AG04449 (cell line): Measurements from ENCODE around the gene CHST7.

Experiments used
- CTCF ChIA-PET: fragments of 350-600 bp; formaldehyde crosslinking; extraction: SDS; loops from one replicate; lab custom pipeline; 2021; ENCODE audit warnings: antibody characterized with exemption; lab: Yijun Ruan, JAX
- POLR2A ChIA-PET: fragments of 400-600, 350-600 bp; formaldehyde crosslinking; extraction: SDS; loops from one replicate; lab custom pipeline; 2020; ENCODE audit warnings: antibody characterized with exemption, inconsistent platforms; lab: Yijun Ruan, JAX
- DNase-seq: peaks from one replicate; pipeline ENCODE4 v3.0.0-alpha.2; 2010; ENCODE audit warnings: low read depth, low spot score
- H3K4me3 ChIP-seq: 2 replicates; pipeline ENCODE4 v1.5.1; 2011; ENCODE audit warnings: low read depth, mild to moderate bottlenecking, control low read depth, low read length
- TF ChIP-seq, protein P1 (sequence below): IDR thresholded peaks from one replicate; pipeline ENCODE4 v1.5.1; 2011; ENCODE audit warnings: mild to moderate bottlenecking, moderate library complexity, low read length, control low read depth, inconsistent platforms; ENCODE audit not compliant: insufficient read depth; ENCODE audit errors: missing control alignments

Gene CHST7

DNA sequence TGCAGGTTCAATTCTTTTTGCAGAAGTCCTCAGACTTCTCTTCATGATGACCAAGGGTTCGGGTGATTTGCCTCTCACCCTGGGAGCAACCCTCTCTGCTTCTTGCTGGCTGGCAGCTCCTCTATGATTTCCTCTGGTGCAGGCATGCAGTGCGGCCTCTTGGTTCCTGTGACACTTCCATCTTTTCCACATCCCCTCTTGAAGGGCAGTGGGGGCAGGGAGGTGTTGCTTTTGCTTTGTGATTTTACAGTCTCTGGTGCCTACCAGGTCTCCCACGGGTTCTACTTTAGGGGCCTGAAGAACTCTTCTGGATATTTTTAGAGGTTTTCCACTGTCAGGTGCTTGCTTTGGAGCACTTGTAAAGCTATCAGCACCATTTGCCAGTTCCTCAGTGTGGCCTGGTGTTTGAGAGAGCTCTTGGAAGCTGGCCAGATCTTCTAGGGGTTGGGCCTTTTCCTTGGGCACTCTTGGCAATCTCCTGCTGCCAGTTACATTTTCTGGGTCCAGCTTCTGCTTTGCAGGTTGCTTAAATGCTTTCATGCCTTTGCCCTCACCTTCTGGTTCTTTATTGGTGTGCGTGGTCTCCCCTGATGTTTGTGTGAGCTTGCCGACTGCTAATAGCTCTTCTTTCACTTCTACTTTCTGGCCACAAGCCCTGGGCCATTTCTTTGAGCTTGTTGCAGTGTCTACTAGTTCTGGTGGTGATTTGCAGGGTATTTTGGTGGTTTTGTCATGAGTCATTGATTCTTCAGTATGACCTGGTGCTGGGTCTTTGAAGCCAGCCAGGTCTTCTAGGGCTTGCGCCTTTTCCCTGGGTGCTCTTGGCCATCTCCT is 11.5 kb upstream of the CHST7 start:
- no peak overlapping the region for H3K4me3 ChIP-seq
- ChIA-PET CTCF (interaction anchor here (1.1 to 2.2 kb wide), 3 partner anchors 10 to 235 kb away, joined by 3 to 9 read pairs (median 6); no protein-coding TSS in a partner anchor), POLR2A (no interaction called here)
- TF ChIP-seq, protein P1, sequence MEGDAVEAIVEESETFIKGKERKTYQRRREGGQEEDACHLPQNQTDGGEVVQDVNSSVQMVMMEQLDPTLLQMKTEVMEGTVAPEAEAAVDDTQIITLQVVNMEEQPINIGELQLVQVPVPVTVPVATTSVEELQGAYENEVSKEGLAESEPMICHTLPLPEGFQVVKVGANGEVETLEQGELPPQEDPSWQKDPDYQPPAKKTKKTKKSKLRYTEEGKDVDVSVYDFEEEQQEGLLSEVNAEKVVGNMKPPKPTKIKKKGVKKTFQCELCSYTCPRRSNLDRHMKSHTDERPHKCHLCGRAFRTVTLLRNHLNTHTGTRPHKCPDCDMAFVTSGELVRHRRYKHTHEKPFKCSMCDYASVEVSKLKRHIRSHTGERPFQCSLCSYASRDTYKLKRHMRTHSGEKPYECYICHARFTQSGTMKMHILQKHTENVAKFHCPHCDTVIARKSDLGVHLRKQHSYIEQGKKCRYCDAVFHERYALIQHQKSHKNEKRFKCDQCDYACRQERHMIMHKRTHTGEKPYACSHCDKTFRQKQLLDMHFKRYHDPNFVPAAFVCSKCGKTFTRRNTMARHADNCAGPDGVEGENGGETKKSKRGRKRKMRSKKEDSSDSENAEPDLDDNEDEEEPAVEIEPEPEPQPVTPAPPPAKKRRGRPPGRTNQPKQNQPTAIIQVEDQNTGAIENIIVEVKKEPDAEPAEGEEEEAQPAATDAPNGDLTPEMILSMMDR = no peak
- DNase-seq = no peak

DNA sequence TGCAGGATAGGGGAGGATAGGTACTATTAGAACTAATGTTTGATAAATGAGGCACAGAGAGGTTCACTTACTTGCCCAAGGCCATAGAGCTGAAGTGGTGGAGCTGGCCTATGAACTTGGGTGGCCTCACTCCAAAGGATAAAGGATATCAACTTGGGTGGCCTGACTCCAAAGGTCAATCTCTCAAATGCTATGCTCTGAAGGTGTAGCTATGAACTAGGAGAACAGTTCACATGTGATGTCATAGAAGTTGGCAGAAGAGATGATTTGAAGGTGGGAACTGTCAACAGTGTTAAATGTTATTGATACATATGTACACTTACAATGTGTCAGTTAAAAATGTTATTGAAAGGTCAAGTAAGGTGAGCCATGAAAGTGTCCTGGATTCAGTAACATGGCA is 6.2 kb upstream of the CHST7 start:
- TF ChIP-seq, protein P1 = no peak
- CTCF ChIA-PET = no interaction called here
- no peak overlapping the region for H3K4me3 ChIP-seq
- POLR2A ChIA-PET = no interaction called here
- no peak for DNase-seq

- POLR2A ChIA-PET = no interaction called here
- no peak overlapping the region for H3K4me3 ChIP-seq
- CTCF ChIA-PET = interaction anchor here (1.1 to 1.5 kb wide), 4 partner anchors 14 to 117 kb away, joined by 3 to 4 read pairs (median 3); no protein-coding TSS in a partner anchor
- TF ChIP-seq, protein P1 = no peak
- no peak for DNase-seq
Observed at GRCh38 chrX:46569621-46570020, 3.9 kb upstream of the CHST7 start.

- ChIA-PET CTCF (interaction anchor here (1.1 to 1.6 kb wide), 5 partner anchors 10 to 114 kb away, joined by 3 to 9 read pairs (median 5); no protein-coding TSS in a partner anchor), POLR2A (no interaction called here)
- TF ChIP-seq, protein P1 = no peak
- no peak overlapping the region for H3K4me3 ChIP-seq
- DNase-seq = no peak
Observed at GRCh38 chrX:46571423-46572339, 1.9 kb upstream of the CHST7 start.

GRCh38 chrX:46572340-46572936 is 1.1 kb upstream of the CHST7 start:
- ChIA-PET CTCF (interaction anchor here (1.0 to 1.6 kb wide), 7 partner anchors 10 to 114 kb away, joined by 3 to 9 read pairs (median 5); no protein-coding TSS in a partner anchor), POLR2A (no interaction called here)
- no peak for DNase-seq
- no peak overlapping the region for H3K4me3 ChIP-seq
- TF ChIP-seq, protein P1 = no peak
